GM12878 (cell line): ENCODE data around the gene PYGM. TPM values are rescaled to one million over a fixed set of nuclear protein-coding genes. Genes with fewer than 3 reads are reported as not detected.

ENCODE experiments used
- ATF7 ChIP-seq: fragments of 450-650 bp; IDR thresholded peaks from 2 replicates; pipeline ENCODE4 v1.6.1; 2016; ENCODE audit warnings: low read depth, mild to moderate bottlenecking
- E4F1 ChIP-seq: fragments of 450-650 bp; IDR thresholded peaks from 2 replicates; pipeline ENCODE4 v1.6.1; 2018; ENCODE audit warnings: borderline replicate concordance, mild to moderate bottlenecking; ENCODE audit not compliant: partially characterized antibody
- ESRRA ChIP-seq: IDR thresholded peaks from 2 replicates; pipeline ENCODE4 v1.6.1; 2012; ENCODE audit warnings: mild to moderate bottlenecking, low read length, improper control_type of control experiment
- HCFC1 ChIP-seq: fragments of 150-350 bp; IDR thresholded peaks from 2 replicates; pipeline ENCODE4 v1.6.1; 2014; ENCODE audit warnings: low read length
- KDM1A ChIP-seq: fragments of 200-600 bp; sonication (generic); IDR thresholded peaks from 2 replicates; pipeline ENCODE4 v1.6.1; 2016; ENCODE audit warnings: borderline replicate concordance
- KLF5 ChIP-seq: fragments of 450-650 bp; IDR thresholded peaks from 2 replicates; pipeline ENCODE4 v1.6.1; 2014; ENCODE audit warnings: mild to moderate bottlenecking; ENCODE audit not compliant: partially characterized antibody
- MAX ChIP-seq: IDR thresholded peaks from 2 replicates; pipeline ENCODE4 v1.6.1; 2012; ENCODE audit warnings: low read depth, low read length, improper control_type of control experiment
- NKRF ChIP-seq: fragments of 450-650 bp; conservative IDR thresholded peaks from 2 replicates; pipeline ENCODE4 v1.6.1; 2017; ENCODE audit warnings: mild to moderate bottlenecking, moderate library complexity
- NR2C2 ChIP-seq: IDR thresholded peaks from 2 replicates; pipeline ENCODE4 v1.6.1; 2011; ENCODE audit warnings: borderline replicate concordance, low read depth; ENCODE audit not compliant: control insufficient read depth, insufficient read length
- PAX8 ChIP-seq: fragments of 450-650 bp; IDR thresholded peaks from 2 replicates; pipeline ENCODE4 v1.6.1; 2017; ENCODE audit warnings: mild to moderate bottlenecking, moderate library complexity
- TCF7 ChIP-seq: IDR thresholded peaks from 2 replicates; pipeline ENCODE4 v1.6.1; 2014; ENCODE audit warnings: antibody characterized with exemption, borderline replicate concordance
- YBX1 ChIP-seq: fragments of 450-650 bp; IDR thresholded peaks from 2 replicates; pipeline ENCODE4 v1.6.1; 2016; ENCODE audit warnings: antibody characterized with exemption
- polyA plus RNA-seq, 11 experiments: library from polyadenylated mRNA; depleted of rRNA in 4 of 11; unstranded in 6 of 11; stranded (reverse) in 5 of 11; fragments of >200 nt; fragmentation: Nextera tagmentation in 4 of 11; fragmentation: Illumina TruSeq in 1 of 11; extraction: Ambion mirVana in 4 of 11; extraction: Trizol in 1 of 11; gene quantifications; 1 replicate in 1 of 11; 2 replicates in 10 of 11; pipeline versions ENCODE4 v1.2.1 to v1.2.3, GENCODE V29; 2011 to 2016; ENCODE audit warnings: inconsistent platforms in 2 of 11, missing spikeins in 2 of 11, low read depth in 1 of 11
- total RNA-seq, 4 experiments: library from RNA; depleted of rRNA in 3 of 4; stranded (reverse); fragments of >200 nt in 3 of 4; fragmentation: Illumina TruSeq in 1 of 4; extraction: Trizol in 1 of 4; gene quantifications; 2 replicates each; pipeline versions ENCODE4 v1.2.1 to v1.2.3, GENCODE V29; 2013 to 2021
- TF ChIP-seq, protein P1 (sequence below): fragments of 450-650 bp; IDR thresholded peaks from 2 replicates; pipeline ENCODE4 v1.6.1; 2017; ENCODE audit warnings: mild to moderate bottlenecking, low read depth, inconsistent platforms; ENCODE audit not compliant: poor library complexity, severe bottlenecking

Gene PYGM
- total and polyA plus RNA-seq, 10 of the 15 experiments (the other 5 are each of a cell fraction or from before 2014, with no cell fraction given), result 0.04 to 3.7 (median 0.27) TPM; not detected in 1

GRCh38 chr11:64751580-64751979 is 8.2 kb downstream of the PYGM start (continued):
- no peak for TF ChIP-seq E4F1
- no peak for TF ChIP-seq PAX8
- TF ChIP-seq ATF7, result no peak
- no peak for TF ChIP-seq NR2C2
- TF ChIP-seq, protein P1, sequence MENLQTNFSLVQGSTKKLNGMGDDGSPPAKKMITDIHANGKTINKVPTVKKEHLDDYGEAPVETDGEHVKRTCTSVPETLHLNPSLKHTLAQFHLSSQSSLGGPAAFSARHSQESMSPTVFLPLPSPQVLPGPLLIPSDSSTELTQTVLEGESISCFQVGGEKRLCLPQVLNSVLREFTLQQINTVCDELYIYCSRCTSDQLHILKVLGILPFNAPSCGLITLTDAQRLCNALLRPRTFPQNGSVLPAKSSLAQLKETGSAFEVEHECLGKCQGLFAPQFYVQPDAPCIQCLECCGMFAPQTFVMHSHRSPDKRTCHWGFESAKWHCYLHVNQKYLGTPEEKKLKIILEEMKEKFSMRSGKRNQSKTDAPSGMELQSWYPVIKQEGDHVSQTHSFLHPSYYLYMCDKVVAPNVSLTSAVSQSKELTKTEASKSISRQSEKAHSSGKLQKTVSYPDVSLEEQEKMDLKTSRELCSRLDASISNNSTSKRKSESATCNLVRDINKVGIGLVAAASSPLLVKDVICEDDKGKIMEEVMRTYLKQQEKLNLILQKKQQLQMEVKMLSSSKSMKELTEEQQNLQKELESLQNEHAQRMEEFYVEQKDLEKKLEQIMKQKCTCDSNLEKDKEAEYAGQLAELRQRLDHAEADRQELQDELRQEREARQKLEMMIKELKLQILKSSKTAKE, result no peak
- TF ChIP-seq HCFC1, result no peak
- TF ChIP-seq ESRRA, result no peak
- no peak for TF ChIP-seq TCF7
- TF ChIP-seq KLF5, result no peak
- no peak for TF ChIP-seq KDM1A
- TF ChIP-seq YBX1, result no peak
- TF ChIP-seq NKRF, result no peak
- no peak for TF ChIP-seq MAX
- TF ChIP-seq, all 136 proteins: peak for 0
